A549 (cell line): ENCODE measurements around the gene TXNRD2.

Experiments
- POLR2A ChIP-seq: IDR thresholded peaks from 2 replicates; pipeline ENCODE4 v1.6.1; 2012; ENCODE audit warnings: mild to moderate bottlenecking, low read length
- SMC3 ChIP-seq: fragments of >200 bp; sonication (Bioruptor Twin); formaldehyde crosslinking; IDR thresholded peaks from 3 replicates; pipeline ENCODE4 v1.6.1; 2018; ENCODE audit warnings: inconsistent platforms
- TF ChIP-seq, protein P1 (sequence below): fragments of >200 bp; sonication (Bioruptor Twin); formaldehyde crosslinking; IDR thresholded peaks from 3 replicates; pipeline ENCODE4 v1.5.1; 2016

DNA sequence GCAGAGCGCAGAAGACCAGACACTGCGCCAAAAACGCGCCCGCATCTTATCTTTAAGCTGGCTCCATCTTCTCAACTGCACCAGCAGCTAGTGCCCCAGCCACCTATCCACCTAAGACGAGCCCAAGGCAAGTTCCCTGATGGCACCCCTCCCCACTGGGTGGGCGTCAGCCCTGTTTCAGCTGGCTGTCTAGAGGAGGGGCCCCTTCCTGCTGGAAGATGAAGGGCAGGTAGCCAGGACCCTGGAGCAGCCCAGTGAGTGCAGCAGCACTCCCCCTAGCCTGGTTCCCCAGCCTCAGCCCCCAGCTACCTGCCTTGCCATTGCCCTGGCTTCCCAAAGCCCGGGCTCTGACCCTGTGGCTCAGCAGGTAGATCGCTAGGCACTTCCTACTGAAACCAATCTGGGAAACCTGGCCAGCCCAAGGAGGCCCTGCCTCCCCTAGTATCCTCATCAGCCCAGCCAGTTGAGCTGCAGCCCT lies 46.8 kb upstream of the TXNRD2 start:
- TF ChIP-seq, protein P1, sequence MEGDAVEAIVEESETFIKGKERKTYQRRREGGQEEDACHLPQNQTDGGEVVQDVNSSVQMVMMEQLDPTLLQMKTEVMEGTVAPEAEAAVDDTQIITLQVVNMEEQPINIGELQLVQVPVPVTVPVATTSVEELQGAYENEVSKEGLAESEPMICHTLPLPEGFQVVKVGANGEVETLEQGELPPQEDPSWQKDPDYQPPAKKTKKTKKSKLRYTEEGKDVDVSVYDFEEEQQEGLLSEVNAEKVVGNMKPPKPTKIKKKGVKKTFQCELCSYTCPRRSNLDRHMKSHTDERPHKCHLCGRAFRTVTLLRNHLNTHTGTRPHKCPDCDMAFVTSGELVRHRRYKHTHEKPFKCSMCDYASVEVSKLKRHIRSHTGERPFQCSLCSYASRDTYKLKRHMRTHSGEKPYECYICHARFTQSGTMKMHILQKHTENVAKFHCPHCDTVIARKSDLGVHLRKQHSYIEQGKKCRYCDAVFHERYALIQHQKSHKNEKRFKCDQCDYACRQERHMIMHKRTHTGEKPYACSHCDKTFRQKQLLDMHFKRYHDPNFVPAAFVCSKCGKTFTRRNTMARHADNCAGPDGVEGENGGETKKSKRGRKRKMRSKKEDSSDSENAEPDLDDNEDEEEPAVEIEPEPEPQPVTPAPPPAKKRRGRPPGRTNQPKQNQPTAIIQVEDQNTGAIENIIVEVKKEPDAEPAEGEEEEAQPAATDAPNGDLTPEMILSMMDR, result no peak
- no peak for TF ChIP-seq POLR2A
- no peak for TF ChIP-seq SMC3
